ENCODE results near the gene RAB8A.
A peak's percentile ranks its signal among the peaks of the same experiment; 100 is the strongest.

RAB8A gene

GRCh38 chr19:16111160-16111908 lies at the start of gene RAB8A:
TSS of gene RAB8A (plus strand) at chr19:16111889. CDS start at chr19:16111902, 13 bp downstream.
- TF ChIP-seq, protein P1, sequence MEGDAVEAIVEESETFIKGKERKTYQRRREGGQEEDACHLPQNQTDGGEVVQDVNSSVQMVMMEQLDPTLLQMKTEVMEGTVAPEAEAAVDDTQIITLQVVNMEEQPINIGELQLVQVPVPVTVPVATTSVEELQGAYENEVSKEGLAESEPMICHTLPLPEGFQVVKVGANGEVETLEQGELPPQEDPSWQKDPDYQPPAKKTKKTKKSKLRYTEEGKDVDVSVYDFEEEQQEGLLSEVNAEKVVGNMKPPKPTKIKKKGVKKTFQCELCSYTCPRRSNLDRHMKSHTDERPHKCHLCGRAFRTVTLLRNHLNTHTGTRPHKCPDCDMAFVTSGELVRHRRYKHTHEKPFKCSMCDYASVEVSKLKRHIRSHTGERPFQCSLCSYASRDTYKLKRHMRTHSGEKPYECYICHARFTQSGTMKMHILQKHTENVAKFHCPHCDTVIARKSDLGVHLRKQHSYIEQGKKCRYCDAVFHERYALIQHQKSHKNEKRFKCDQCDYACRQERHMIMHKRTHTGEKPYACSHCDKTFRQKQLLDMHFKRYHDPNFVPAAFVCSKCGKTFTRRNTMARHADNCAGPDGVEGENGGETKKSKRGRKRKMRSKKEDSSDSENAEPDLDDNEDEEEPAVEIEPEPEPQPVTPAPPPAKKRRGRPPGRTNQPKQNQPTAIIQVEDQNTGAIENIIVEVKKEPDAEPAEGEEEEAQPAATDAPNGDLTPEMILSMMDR (IDR thresholded peaks at IDR 0.05; ENCODE audit: low read depth, low read length), result peak; percentile 67
- DNase-seq (ENCODE audit: extremely low read depth, low read depth), result peak; percentile 99

DNA sequence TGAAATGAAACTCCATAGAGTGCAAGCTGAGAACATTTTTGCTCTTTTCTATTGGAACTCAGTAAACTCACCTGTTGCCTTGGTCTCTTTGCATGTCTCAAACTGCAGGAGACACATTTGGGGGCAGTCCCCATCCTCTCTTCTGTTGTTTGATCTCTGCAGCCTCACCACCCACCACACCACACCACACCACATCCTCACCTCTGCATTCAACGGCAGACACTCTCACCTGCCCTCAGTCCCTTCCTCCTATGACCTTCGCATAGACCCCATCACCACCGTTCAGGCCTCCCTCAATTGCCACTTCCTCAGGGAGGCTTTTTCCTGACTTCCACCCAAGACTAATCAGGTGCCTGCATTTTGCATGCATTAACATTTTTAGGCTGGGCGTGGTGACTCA lies 49.7 kb upstream of the RAB8A start:
- no peak for DNase-seq (ENCODE audit: extremely low read depth, low read depth)
- TF ChIP-seq, protein P1 (IDR thresholded peaks at IDR 0.05; ENCODE audit: low read depth, low read length), result no peak

- TF ChIP-seq, protein P1 (IDR thresholded peaks at IDR 0.05; ENCODE audit: low read depth, low read length), result peak; percentile 85
- no peak for DNase-seq (ENCODE audit: extremely low read depth, low read depth)
Observed at GRCh38 chr19:16062789-16063188, 48.9 kb upstream of the RAB8A start.

GRCh38 chr19:16064209-16064889 lies 47.3 kb upstream of the RAB8A start:
- no peak for DNase-seq (ENCODE audit: extremely low read depth, low read depth)
- TF ChIP-seq, protein P1 (IDR thresholded peaks at IDR 0.05; ENCODE audit: low read depth, low read length), result no peak

DNA sequence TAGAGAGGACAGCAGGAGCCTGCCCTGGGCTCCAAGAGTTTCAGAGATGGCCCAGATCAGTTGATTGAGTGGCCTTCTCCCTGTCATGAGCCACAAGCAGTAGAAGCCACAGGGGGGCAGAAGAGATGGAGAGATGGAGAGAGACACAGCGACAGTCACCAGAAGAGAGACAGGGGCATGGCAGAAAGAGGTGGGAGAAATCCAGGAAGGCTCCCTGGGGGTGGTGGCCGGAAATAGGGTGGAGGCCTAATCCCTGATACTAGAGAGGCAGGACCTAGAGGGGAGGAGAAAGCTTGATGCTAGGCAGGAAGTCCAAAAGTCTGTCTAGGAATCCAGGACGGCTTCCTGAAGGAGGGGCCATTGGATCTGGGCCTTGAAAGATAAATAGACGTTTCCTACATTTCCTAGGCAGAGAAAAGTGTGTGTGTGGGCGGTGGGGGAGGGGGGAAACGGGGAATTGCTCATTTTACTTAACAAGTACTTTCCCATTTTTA lies 45.0 kb upstream of the RAB8A start:
- no peak for DNase-seq (ENCODE audit: extremely low read depth, low read depth)
- TF ChIP-seq, protein P1 (IDR thresholded peaks at IDR 0.05; ENCODE audit: low read depth, low read length), result peak; percentile 32

GRCh38 chr19:16067205-16067938 lies 44.3 kb upstream of the RAB8A start:
- TF ChIP-seq, protein P1 (IDR thresholded peaks at IDR 0.05; ENCODE audit: low read depth, low read length), result no peak
- peak; percentile 84 for DNase-seq (ENCODE audit: extremely low read depth, low read depth)

All from AG09319 (cell line).